Trophoblast cell (in vitro differentiated cells and primary cell): ENCODE results near the gene KLHL2.

Experiments used
- DNase-seq, 2 donors: peaks; one replicate each; pipeline ENCODE4 v3.0.0-alpha.2; 2016
- H2AFZ ChIP-seq: 2 replicates; pipeline ENCODE4 v1.6.1; 2013; ENCODE audit warnings: low read length, moderate library complexity, mild to moderate bottlenecking; ENCODE audit not compliant: insufficient read depth, poor library complexity
- H2AK5ac ChIP-seq: 2 replicates; pipeline ENCODE4 v1.6.1; 2013; ENCODE audit warnings: mild to moderate bottlenecking, low read length
- H2BK120ac ChIP-seq: 2 replicates; pipeline ENCODE4 v1.6.1; 2013; ENCODE audit warnings: low read length, mild to moderate bottlenecking, moderate library complexity; ENCODE audit not compliant: insufficient read depth, poor library complexity
- H2BK12ac ChIP-seq: 2 replicates; pipeline ENCODE4 v1.6.1; 2013; ENCODE audit warnings: mild to moderate bottlenecking, low read length, moderate library complexity
- H2BK5ac ChIP-seq: 2 replicates; pipeline ENCODE4 v1.6.1; 2013; ENCODE audit warnings: low read length, low read depth, moderate library complexity, mild to moderate bottlenecking; ENCODE audit not compliant: poor library complexity
- H3K14ac ChIP-seq: 2 replicates; pipeline ENCODE4 v1.6.1; 2013; ENCODE audit warnings: mild to moderate bottlenecking, low read length
- H3K18ac ChIP-seq: 2 replicates; pipeline ENCODE4 v1.6.1; 2013; ENCODE audit warnings: mild to moderate bottlenecking, low read length
- H3K23ac ChIP-seq: 2 replicates; pipeline ENCODE4 v1.6.1; 2013; ENCODE audit warnings: low read length
- H3K27ac ChIP-seq: 2 replicates; pipeline ENCODE4 v1.5.1; 2013; ENCODE audit warnings: low read depth, mild to moderate bottlenecking, inconsistent platforms, low read length, moderate library complexity
- H3K27me3 ChIP-seq: 2 replicates; pipeline ENCODE4 v1.6.1; 2013; ENCODE audit warnings: inconsistent platforms, mild to moderate bottlenecking, low read length, moderate library complexity; ENCODE audit not compliant: insufficient read depth
- H3K36me3 ChIP-seq, 2 experiments: 1 replicate in 1 of 2; 2 replicates in 1 of 2; pipeline ENCODE4 v1.6.1; 2013; ENCODE audit warnings: low read length in 2 of 2, mild to moderate bottlenecking in 2 of 2, moderate library complexity in 1 of 2; ENCODE audit not compliant: insufficient read depth in 2 of 2, control insufficient read depth in 1 of 2
- H3K4ac ChIP-seq: 2 replicates; pipeline ENCODE4 v1.6.1; 2013; ENCODE audit warnings: low read depth, mild to moderate bottlenecking, low read length, moderate library complexity
- H3K4me1 ChIP-seq, 2 experiments: 1 replicate in 1 of 2; 2 replicates in 1 of 2; pipeline ENCODE4 v1.6.1; 2013; ENCODE audit warnings: low read length in 2 of 2, mild to moderate bottlenecking in 2 of 2, moderate library complexity in 1 of 2; ENCODE audit not compliant: insufficient read depth in 2 of 2, control insufficient read depth in 1 of 2
- H3K4me2 ChIP-seq: 2 replicates; pipeline ENCODE4 v1.6.1; 2013; ENCODE audit warnings: inconsistent platforms, mild to moderate bottlenecking, low read length, moderate library complexity
- H3K4me3 ChIP-seq: 2 replicates; pipeline ENCODE4 v1.5.1; 2013; ENCODE audit warnings: mild to moderate bottlenecking, low read depth, low read length, inconsistent platforms
- H3K79me1 ChIP-seq: one replicate; pipeline ENCODE4 v1.6.1; 2013; ENCODE audit warnings: low read length
- H3K79me2 ChIP-seq: 2 replicates; pipeline ENCODE4 v1.6.1; 2013; ENCODE audit warnings: low read length, mild to moderate bottlenecking; ENCODE audit not compliant: control insufficient read depth, insufficient read depth, poor library complexity
- H3K9ac ChIP-seq: 2 replicates; pipeline ENCODE4 v1.6.1; 2013; ENCODE audit warnings: mild to moderate bottlenecking, low read length
- H3K9me3 ChIP-seq: 2 replicates; pipeline ENCODE4 v1.6.1; 2013; ENCODE audit warnings: low read depth, mild to moderate bottlenecking, control low read depth, inconsistent platforms, low read length; ENCODE audit not compliant: insufficient read depth
- H4K12ac ChIP-seq: 2 replicates; pipeline ENCODE4 v1.6.1; 2013; ENCODE audit warnings: low read depth, mild to moderate bottlenecking, low read length, moderate library complexity
- H4K8ac ChIP-seq: 2 replicates; pipeline ENCODE4 v1.6.1; 2013; ENCODE audit warnings: low read depth, mild to moderate bottlenecking, low read length, moderate library complexity
- H4K91ac ChIP-seq: one replicate; pipeline ENCODE4 v1.6.1; 2013; ENCODE audit warnings: low read depth, mild to moderate bottlenecking, low read length, moderate library complexity
- WGBS: extraction: QIAGEN DNeasy Blood & Tissue Kit; methylation state at CpG from one replicate; pipeline ENCODE4 v1.1.7; 2013; ENCODE audit warnings: missing lambda C conversion rate; ENCODE audit not compliant: insufficient read length, insufficient coverage; ENCODE audit errors: extremely low coverage; 5-methylcytosine and 5-hydroxymethylcytosine counted together

Gene KLHL2

DNA sequence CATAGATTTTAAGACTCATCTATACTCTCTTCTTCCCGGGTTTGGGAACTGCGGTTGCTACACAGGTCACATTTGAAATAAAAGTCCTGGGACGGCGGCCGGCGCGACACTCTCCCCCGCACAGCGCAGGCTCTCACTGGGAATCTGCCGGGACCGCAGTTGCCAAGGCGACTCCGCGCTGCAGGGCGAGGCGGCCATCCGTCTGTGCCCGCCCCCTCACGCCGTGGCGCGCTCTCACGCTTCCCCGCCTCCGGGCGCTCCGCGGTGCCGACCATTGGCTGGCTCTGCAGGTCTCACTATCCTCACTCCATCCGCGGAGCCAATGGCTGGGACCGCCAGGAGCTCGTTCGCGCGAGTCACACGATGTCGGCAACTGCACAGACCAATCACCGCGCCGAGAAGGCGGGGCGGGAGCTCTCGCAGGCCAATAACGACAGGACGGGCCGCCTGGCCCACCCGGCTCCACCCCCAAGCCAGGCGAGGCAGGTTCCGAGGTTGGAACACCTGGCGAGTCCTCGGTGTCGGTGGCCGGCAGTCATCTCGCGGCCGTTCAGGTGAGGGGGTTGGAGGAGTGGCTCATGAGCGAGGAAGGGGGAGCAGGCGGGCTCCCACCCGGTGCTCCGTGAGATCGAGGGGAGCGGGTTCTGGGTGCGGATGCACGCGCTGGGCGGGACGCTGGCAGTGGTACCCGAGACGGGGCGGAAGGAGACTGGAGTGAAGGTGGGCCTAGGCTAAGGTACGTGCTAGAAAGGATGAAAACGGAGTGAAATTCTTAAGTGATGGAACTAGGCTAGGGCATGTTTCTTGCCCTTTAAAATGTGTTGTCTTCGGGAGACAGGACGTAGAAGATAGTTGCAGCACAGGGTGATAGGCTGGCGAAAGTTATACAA, 120.1 kb downstream of the KLHL2 start, which contains the start of gene MSMO1:
Gene MSMO1, plus strand, starts transcription at position 459 of the 890 bp plus-strand sequence. CDS start 5,702 bp downstream, outside the sequence.
- Histone ChIP-seq H3K4me3 (peak within 1 kb of the TSS; percentile 88), H3K18ac (peak within 1 kb of the TSS; percentile 98), H3K9ac (peak within 1 kb of the TSS; percentile 91), H3K23ac (no peak within 1 kb of the TSS), H3K36me3 (peaks cover 5 to 8% of the 10 kb centered on the region in 2 experiments), H3K14ac (peak within 1 kb of the TSS; percentile 99), H4K8ac (peak within 1 kb of the TSS; percentile 89), H3K9me3 (peaks cover 4% of the 10 kb centered on the region), H3K79me1 (peaks cover 14% of the 10 kb centered on the region), H3K4ac (peak within 1 kb of the TSS; percentile 97), H4K91ac (peak within 1 kb of the TSS; percentile 99), H2AK5ac (peak within 1 kb of the TSS; percentile 61), H3K27ac (peak within 1 kb of the TSS; percentile 95), H3K27me3 (no peaks in the 10 kb centered on the region), H3K4me2 (peak within 1 kb of the TSS; percentile 74), H2AFZ (peak within 1 kb of the TSS; percentile 81), H2BK120ac (peak within 1 kb of the TSS; percentile 98), H3K4me1 (peaks cover 15 to 17% of the 10 kb centered on the region in 2 experiments), H2BK12ac (peak within 1 kb of the TSS; percentile 55), H2BK5ac (peak within 1 kb of the TSS; percentile 98), H4K12ac (peak within 1 kb of the TSS; percentile 68), H3K79me2 (peaks cover 23% of the 10 kb centered on the region)
- no CpG with 5 or more reads among the region's 76 CpGs for WGBS
- peak; percentile 100 for DNase-seq

DNA sequence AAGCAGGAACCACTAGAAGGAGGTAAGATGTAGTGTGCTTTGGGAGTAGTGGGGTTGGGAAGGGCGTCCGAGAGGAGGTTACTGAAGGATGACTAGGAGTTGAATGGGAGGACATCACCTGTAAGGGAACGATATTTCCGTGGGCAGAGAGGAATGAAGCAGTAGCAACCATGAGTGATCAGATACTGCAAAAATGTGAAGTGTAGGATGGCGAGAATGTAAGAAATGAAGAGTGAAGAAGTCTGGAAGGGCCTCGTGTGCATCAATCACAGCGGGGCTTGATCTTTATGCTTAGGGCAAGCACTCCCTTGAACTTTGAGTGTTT, 120.7 kb downstream of the KLHL2 start:
- Histone ChIP-seq H2BK12ac (peak overlapping the region; percentile 55), H4K8ac (peak overlapping the region; percentile 89), H3K4me1 (peaks cover 15 to 17% of the 10 kb centered on the region in 2 experiments), H3K27ac (peak overlapping the region; percentile 91), H3K9me3 (peaks cover 4% of the 10 kb centered on the region), H3K79me1 (peaks cover 14% of the 10 kb centered on the region), H3K36me3 (peaks cover 5 to 8% of the 10 kb centered on the region in 2 experiments), H3K4me3 (peak overlapping the region; percentile 88), H2AK5ac (peak overlapping the region; percentile 61), H2BK5ac (peak overlapping the region; percentile 98), H4K12ac (peak overlapping the region; percentile 68), H3K18ac (peak overlapping the region; percentile 98), H3K79me2 (peaks cover 23% of the 10 kb centered on the region), H2BK120ac (peak overlapping the region; percentile 98), H2AFZ (peak overlapping the region; percentile 81), H4K91ac (peak overlapping the region; percentile 99), H3K4me2 (peak overlapping the region; percentile 74), H3K9ac (peak overlapping the region; percentile 91), H3K14ac (peak overlapping the region; percentile 99), H3K23ac (no peak overlapping the region), H3K27me3 (no peaks in the 10 kb centered on the region), H3K4ac (peak overlapping the region; percentile 97)
- WGBS = no CpG with 5 or more reads among the region's 7 CpGs
- peak; percentile 32 to 72 for DNase-seq

DNA sequence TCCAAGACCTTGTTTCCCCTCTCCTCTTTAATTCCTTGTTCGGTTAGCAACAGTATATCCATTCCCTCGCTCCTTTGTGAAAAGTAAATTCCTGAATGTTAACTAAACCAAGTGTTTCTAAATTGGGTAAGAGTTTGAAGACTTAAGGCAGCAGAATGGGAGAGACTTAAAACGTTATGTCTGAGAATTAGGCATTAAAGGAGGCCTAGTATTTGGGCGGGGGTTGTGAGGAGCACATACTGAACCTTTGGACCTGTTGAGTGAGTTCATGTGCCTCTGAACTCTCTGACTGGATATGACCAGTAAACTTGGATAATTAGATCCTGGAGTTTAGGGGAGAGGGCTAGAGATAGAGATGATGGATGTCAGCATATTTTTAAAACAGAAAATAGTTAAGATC, 121.3 kb downstream of the KLHL2 start:
- Histone ChIP-seq H2AFZ (no peak overlapping the region), H3K27ac (no peak overlapping the region), H3K79me1 (peaks cover 14% of the 10 kb centered on the region), H3K4me1 (peaks cover 15 to 17% of the 10 kb centered on the region in 2 experiments), H3K14ac (no peak overlapping the region), H2BK12ac (no peak overlapping the region), H3K9me3 (peaks cover 4% of the 10 kb centered on the region), H2AK5ac (no peak overlapping the region), H4K12ac (no peak overlapping the region), H2BK5ac (no peak overlapping the region), H3K4ac (peak overlapping the region; percentile 85), H4K8ac (no peak overlapping the region), H3K23ac (no peak overlapping the region), H3K4me2 (peak overlapping the region; percentile 74), H4K91ac (no peak overlapping the region), H3K18ac (no peak overlapping the region), H3K79me2 (peaks cover 23% of the 10 kb centered on the region), H2BK120ac (no peak overlapping the region), H3K27me3 (no peaks in the 10 kb centered on the region), H3K4me3 (peak overlapping the region; percentile 39), H3K36me3 (peaks cover 6 to 9% of the 10 kb centered on the region in 2 experiments), H3K9ac (peak overlapping the region; percentile 70)
- peak in 1 of 2 donors; percentile 10 for DNase-seq
- WGBS = no CpG with 5 or more reads among the region's 4 CpGs

DNA sequence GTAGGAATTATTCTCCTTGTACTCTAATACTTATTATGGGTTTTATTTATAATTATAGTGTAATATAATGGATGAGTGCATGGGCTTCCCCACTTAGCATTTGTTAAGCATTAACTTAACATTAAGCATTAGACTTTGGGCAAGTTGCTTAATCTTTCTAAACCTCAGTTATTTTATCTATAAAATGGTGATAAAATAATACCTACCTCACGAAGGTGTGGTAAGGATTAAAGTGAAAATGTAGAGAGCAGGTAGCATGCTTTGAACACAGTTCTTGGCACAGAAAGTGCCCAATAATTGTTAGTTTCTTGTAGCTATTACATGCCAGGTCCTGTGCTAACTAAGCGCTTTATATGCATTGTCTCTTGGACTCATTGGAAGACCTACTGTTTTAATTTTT, 122.7 kb downstream of the KLHL2 start:
- H2AK5ac ChIP-seq = no peak overlapping the region
- DNase-seq = no peak
- peak overlapping the region; percentile 54 for H3K4me2 ChIP-seq
- no peaks in the 10 kb centered on the region for H3K27me3 ChIP-seq
- H3K36me3 ChIP-seq = peaks cover 10 to 11% of the 10 kb centered on the region in 2 experiments
- peak overlapping the region; percentile 99 for H3K4ac ChIP-seq
- H3K79me1 ChIP-seq = peaks cover 14% of the 10 kb centered on the region
- H4K12ac ChIP-seq = no peak overlapping the region
- no peak overlapping the region for H2AFZ ChIP-seq
- H3K18ac ChIP-seq = no peak overlapping the region
- H3K9me3 ChIP-seq = peaks cover 4% of the 10 kb centered on the region
- no peak overlapping the region for H2BK120ac ChIP-seq
- H2BK5ac ChIP-seq = no peak overlapping the region
- H3K79me2 ChIP-seq = peaks cover 24% of the 10 kb centered on the region
- H3K4me1 ChIP-seq = peaks cover 15 to 17% of the 10 kb centered on the region in 2 experiments
- no peak overlapping the region for H3K4me3 ChIP-seq
- no peak overlapping the region for H3K23ac ChIP-seq
- H3K9ac ChIP-seq = no peak overlapping the region
- no peak overlapping the region for H4K8ac ChIP-seq
- no peak overlapping the region for H2BK12ac ChIP-seq
- no peak overlapping the region for H3K27ac ChIP-seq
- H4K91ac ChIP-seq = no peak overlapping the region
- no CpG with 5 or more reads among the region's 2 CpGs for WGBS
- no peak overlapping the region for H3K14ac ChIP-seq
